ENCODE data around the gene NFIB.

DNA sequence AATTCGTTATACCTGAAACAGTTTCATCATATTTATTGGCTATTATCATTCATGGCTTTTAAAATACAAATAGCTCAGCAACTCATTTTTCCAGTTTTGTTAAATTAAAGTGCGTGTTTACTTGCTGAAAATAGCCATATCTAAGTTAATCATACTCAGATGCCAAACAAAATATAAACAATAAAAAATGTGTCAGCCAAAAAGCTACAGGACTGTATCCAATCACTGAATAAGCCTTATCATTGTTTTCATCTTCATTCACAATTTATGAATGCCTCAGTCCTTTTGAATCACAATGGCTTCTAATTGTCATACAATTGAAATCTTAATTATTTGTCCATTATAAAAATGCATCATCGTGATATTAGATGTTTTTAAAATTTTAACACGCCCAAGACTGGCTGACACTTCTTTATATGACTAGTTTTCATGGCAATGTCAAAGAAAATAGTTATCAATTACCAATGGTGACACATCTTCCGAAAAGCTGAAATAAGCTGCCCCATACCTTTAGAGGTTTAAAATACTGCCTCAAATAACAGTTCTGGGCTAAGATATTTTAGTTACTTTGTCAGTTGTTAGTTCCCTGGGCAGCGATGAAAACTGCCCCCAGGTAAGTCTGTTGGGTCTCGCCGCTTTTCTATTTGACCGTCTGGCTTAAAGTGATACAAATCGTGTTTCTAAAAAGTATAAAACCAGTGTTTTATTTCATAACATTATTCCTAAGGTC lies 1.8 kb downstream of the NFIB start:
- TF ChIP-seq, protein P1, sequence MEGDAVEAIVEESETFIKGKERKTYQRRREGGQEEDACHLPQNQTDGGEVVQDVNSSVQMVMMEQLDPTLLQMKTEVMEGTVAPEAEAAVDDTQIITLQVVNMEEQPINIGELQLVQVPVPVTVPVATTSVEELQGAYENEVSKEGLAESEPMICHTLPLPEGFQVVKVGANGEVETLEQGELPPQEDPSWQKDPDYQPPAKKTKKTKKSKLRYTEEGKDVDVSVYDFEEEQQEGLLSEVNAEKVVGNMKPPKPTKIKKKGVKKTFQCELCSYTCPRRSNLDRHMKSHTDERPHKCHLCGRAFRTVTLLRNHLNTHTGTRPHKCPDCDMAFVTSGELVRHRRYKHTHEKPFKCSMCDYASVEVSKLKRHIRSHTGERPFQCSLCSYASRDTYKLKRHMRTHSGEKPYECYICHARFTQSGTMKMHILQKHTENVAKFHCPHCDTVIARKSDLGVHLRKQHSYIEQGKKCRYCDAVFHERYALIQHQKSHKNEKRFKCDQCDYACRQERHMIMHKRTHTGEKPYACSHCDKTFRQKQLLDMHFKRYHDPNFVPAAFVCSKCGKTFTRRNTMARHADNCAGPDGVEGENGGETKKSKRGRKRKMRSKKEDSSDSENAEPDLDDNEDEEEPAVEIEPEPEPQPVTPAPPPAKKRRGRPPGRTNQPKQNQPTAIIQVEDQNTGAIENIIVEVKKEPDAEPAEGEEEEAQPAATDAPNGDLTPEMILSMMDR (conservative IDR thresholded peaks at IDR 0.05; ENCODE audit: low read depth, low read length): no peak
- TF ChIP-seq POLR2A (IDR thresholded peaks at IDR 0.05; ENCODE audit: low read depth, low read length): no peak
